H9 (cell line): Measurements from ENCODE around the gene SHISA9. TPM values are rescaled to one million over a fixed set of nuclear protein-coding genes. Genes with fewer than 3 reads are reported as not detected.

Experiments used
- DNase-seq: peaks from one replicate; pipeline ENCODE4 v3.0.0-alpha.2; 2017
- H2AFZ ChIP-seq: one replicate; pipeline ENCODE4 v1.6.1; 2013; ENCODE audit warnings: mild to moderate bottlenecking, low read length, control low read depth, moderate library complexity
- H2AK5ac ChIP-seq: 2 replicates; pipeline ENCODE4 v1.6.1; 2013; ENCODE audit warnings: low read length, control low read depth, mixed read lengths; ENCODE audit not compliant: insufficient read length
- H2BK120ac ChIP-seq: one replicate; pipeline ENCODE4 v1.6.1; 2013; ENCODE audit warnings: low read depth, mild to moderate bottlenecking, low read length, control low read depth, inconsistent platforms; ENCODE audit not compliant: poor library complexity, severe bottlenecking
- H2BK12ac ChIP-seq: 2 replicates; pipeline ENCODE4 v1.6.1; 2013; ENCODE audit warnings: low read length, control low read depth, mixed read lengths, low read depth; ENCODE audit not compliant: insufficient read length
- H2BK15ac ChIP-seq: 2 replicates; pipeline ENCODE4 v1.6.1; 2013; ENCODE audit warnings: low read depth, low read length, control low read depth
- H2BK20ac ChIP-seq: one replicate; pipeline ENCODE4 v1.6.1; 2013; ENCODE audit warnings: low read depth, mild to moderate bottlenecking, low read length, control low read depth, inconsistent platforms; ENCODE audit not compliant: poor library complexity, severe bottlenecking
- H2BK5ac ChIP-seq: 2 replicates; pipeline ENCODE4 v1.6.1; 2013; ENCODE audit warnings: low read length, control low read depth, mixed read lengths; ENCODE audit not compliant: insufficient read length
- H3K14ac ChIP-seq: 2 replicates; pipeline ENCODE4 v1.6.1; 2013; ENCODE audit warnings: low read length, control low read depth; ENCODE audit not compliant: insufficient read depth
- H3K18ac ChIP-seq: 2 replicates; pipeline ENCODE4 v1.6.1; 2013; ENCODE audit warnings: low read depth, mild to moderate bottlenecking, mixed read lengths, low read length, control low read depth; ENCODE audit not compliant: insufficient read length
- H3K23ac ChIP-seq: 2 replicates; pipeline ENCODE4 v1.6.1; 2013; ENCODE audit warnings: low read length, control low read depth, mixed read lengths, low read depth; ENCODE audit not compliant: insufficient read length
- H3K23me2 ChIP-seq: 2 replicates; pipeline ENCODE4 v1.6.1; 2013; ENCODE audit warnings: low read depth, mild to moderate bottlenecking, mixed read lengths, low read length, control low read depth; ENCODE audit not compliant: insufficient read length, poor library complexity, severe bottlenecking
- H3K27ac ChIP-seq: 2 replicates; pipeline ENCODE4 v1.5.1; 2013; ENCODE audit warnings: low read length, control low read depth, mixed read lengths, low read depth; ENCODE audit not compliant: insufficient read length
- H3K27me3 ChIP-seq: 2 replicates; pipeline ENCODE4 v1.6.1; 2013; ENCODE audit warnings: low read length, control low read depth, inconsistent platforms; ENCODE audit not compliant: insufficient read depth
- H3K4ac ChIP-seq: 2 replicates; pipeline ENCODE4 v1.6.1; 2013; ENCODE audit warnings: low read depth, mild to moderate bottlenecking, control low read depth, inconsistent platforms, low read length, moderate library complexity
- H3K4me1 ChIP-seq: 2 replicates; pipeline ENCODE4 v1.6.1; 2013; ENCODE audit warnings: low read length, control low read depth, inconsistent platforms; ENCODE audit not compliant: insufficient read depth
- H3K4me2 ChIP-seq: 2 replicates; pipeline ENCODE4 v1.6.1; 2013; ENCODE audit warnings: low read length, control low read depth, mixed read lengths; ENCODE audit not compliant: insufficient read length, insufficient read depth
- H3K56ac ChIP-seq: 2 replicates; pipeline ENCODE4 v1.6.1; 2013; ENCODE audit warnings: low read depth, mild to moderate bottlenecking, mixed read lengths, low read length, control low read depth; ENCODE audit not compliant: insufficient read length
- H3K79me1 ChIP-seq: 2 replicates; pipeline ENCODE4 v1.6.1; 2013; ENCODE audit warnings: low read depth, mild to moderate bottlenecking, moderate library complexity, low read length, control low read depth, inconsistent platforms; ENCODE audit not compliant: insufficient read depth, poor library complexity, severe bottlenecking
- H3K79me2 ChIP-seq: 2 replicates; pipeline ENCODE4 v1.6.1; 2013; ENCODE audit warnings: low read length, control low read depth, inconsistent platforms; ENCODE audit not compliant: insufficient read depth
- H3K9ac ChIP-seq: 2 replicates; pipeline ENCODE4 v1.6.1; 2013; ENCODE audit warnings: low read length, control low read depth, mixed read lengths; ENCODE audit not compliant: insufficient read length; ENCODE audit errors: extremely low read depth
- H3K9me3 ChIP-seq: one replicate; pipeline ENCODE4 v1.6.1; 2013; ENCODE audit warnings: low read depth, low read length, inconsistent platforms; ENCODE audit not compliant: control insufficient read depth
- H3T11ph ChIP-seq: one replicate; pipeline ENCODE4 v1.6.1; 2013; ENCODE audit warnings: mild to moderate bottlenecking, low read length, control low read depth, inconsistent platforms
- H4K20me1 ChIP-seq: one replicate; pipeline ENCODE4 v1.6.1; 2013; ENCODE audit not compliant: control insufficient read depth, insufficient read length, insufficient read depth
- H4K5ac ChIP-seq: 2 replicates; pipeline ENCODE4 v1.6.1; 2013; ENCODE audit warnings: low read depth, mild to moderate bottlenecking, mixed read lengths, low read length, control low read depth; ENCODE audit not compliant: insufficient read length
- H4K8ac ChIP-seq: replicated peaks from 2 replicates; pipeline ENCODE4 v1.6.1; 2013; ENCODE audit warnings: low read length, control low read depth, mixed read lengths, low read depth; ENCODE audit not compliant: insufficient read length
- H4K91ac ChIP-seq: 2 replicates; pipeline ENCODE4 v1.6.1; 2013; ENCODE audit warnings: low read depth, mild to moderate bottlenecking, moderate library complexity, mixed read lengths, low read length, control low read depth; ENCODE audit not compliant: insufficient read length
- H3K27ac Mint-ChIP-seq, 3 experiments: 2 replicates in 2 of 3; 3 replicates in 1 of 3; pipeline ENCODE4 v1.8.0; 2020 to 2021; ENCODE audit warnings: mixed read lengths in 3 of 3, mild to moderate bottlenecking in 1 of 3, moderate library complexity in 1 of 3
- H3K27me3 Mint-ChIP-seq: 2 replicates; pipeline ENCODE4 v1.8.0; 2021; ENCODE audit warnings: low read depth, mild to moderate bottlenecking, moderate library complexity, mixed read lengths
- H3K36me3 Mint-ChIP-seq, 3 experiments: 2 replicates in 2 of 3; 3 replicates in 1 of 3; pipeline ENCODE4 v1.8.0; 2020 to 2021; ENCODE audit warnings: low read depth in 3 of 3, mixed read lengths in 3 of 3; ENCODE audit not compliant: insufficient read depth in 1 of 3
- H3K4me1 Mint-ChIP-seq, 2 experiments: 2 replicates each; pipeline ENCODE4 v1.8.0; 2020; ENCODE audit warnings: mixed read lengths in 2 of 2
- H3K4me3 Mint-ChIP-seq, 2 experiments: 2 replicates in 1 of 2; 3 replicates in 1 of 2; pipeline ENCODE4 v1.8.0; 2020 to 2021; ENCODE audit warnings: mild to moderate bottlenecking in 2 of 2, mixed read lengths in 2 of 2, moderate library complexity in 1 of 2
- H3K9me3 Mint-ChIP-seq, 2 experiments: 2 replicates in 1 of 2; 3 replicates in 1 of 2; pipeline ENCODE4 v1.8.0; 2020; ENCODE audit warnings: mild to moderate bottlenecking in 2 of 2, mixed read lengths in 2 of 2, moderate library complexity in 1 of 2
- WGBS: extraction: QIAGEN DNeasy Blood & Tissue Kit; methylation state at CpG from one replicate; pipeline ENCODE4 v1.1.7; 2013; ENCODE audit warnings: missing lambda C conversion rate, low lambda C conversion rate, mixed read lengths; ENCODE audit not compliant: insufficient read length; ENCODE audit errors: extremely low coverage; 5-methylcytosine and 5-hydroxymethylcytosine counted together
- total RNA-seq: library from RNA; stranded (reverse); gene quantifications from 2 replicates; pipeline ENCODE4 v1.2.1, GENCODE V29; 2021
- TF ChIP-seq, protein P1 (sequence below): fragments of 200-600 bp; sonication (generic); conservative IDR thresholded peaks from 3 replicates; pipeline ENCODE4 v1.8.0; 2021; ENCODE audit warnings: antibody characterized with exemption, mild to moderate bottlenecking

SHISA9 gene
- total RNA-seq, 1 experiment from 2014 or later: 7.0 TPM

DNA sequence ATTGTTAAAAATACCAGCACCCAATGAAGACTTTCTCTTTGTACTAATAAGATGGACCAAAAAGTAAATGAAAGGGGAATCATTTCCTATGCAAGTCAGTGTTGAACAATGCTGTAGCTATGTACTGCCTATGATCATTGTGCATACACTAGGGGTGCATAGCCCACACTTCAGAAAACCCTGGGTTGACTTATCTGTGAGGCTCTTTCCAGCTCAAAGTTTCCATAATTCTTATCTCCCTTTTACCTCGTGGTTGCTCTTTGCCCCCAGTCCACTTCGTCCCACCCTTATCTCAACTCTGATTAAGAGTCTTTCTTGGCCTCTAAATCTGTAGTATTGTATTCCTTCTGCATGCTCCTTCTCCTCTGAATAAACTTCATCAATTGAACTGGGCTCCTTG, 336.8 kb downstream of the SHISA9 start:
- H2AFZ ChIP-seq: no peak overlapping the region
- H3K14ac ChIP-seq: no peak overlapping the region
- no peak overlapping the region for H3K56ac ChIP-seq
- TF ChIP-seq, protein P1, sequence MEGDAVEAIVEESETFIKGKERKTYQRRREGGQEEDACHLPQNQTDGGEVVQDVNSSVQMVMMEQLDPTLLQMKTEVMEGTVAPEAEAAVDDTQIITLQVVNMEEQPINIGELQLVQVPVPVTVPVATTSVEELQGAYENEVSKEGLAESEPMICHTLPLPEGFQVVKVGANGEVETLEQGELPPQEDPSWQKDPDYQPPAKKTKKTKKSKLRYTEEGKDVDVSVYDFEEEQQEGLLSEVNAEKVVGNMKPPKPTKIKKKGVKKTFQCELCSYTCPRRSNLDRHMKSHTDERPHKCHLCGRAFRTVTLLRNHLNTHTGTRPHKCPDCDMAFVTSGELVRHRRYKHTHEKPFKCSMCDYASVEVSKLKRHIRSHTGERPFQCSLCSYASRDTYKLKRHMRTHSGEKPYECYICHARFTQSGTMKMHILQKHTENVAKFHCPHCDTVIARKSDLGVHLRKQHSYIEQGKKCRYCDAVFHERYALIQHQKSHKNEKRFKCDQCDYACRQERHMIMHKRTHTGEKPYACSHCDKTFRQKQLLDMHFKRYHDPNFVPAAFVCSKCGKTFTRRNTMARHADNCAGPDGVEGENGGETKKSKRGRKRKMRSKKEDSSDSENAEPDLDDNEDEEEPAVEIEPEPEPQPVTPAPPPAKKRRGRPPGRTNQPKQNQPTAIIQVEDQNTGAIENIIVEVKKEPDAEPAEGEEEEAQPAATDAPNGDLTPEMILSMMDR: no peak
- no peaks in the 10 kb centered on the region for H3K4me1 ChIP-seq
- no peaks in the 10 kb centered on the region for H3K79me1 ChIP-seq
- no peaks in the 10 kb centered on the region for H3K23me2 ChIP-seq
- no peak overlapping the region for H2BK15ac ChIP-seq
- Mint-ChIP-seq H3K4me1 (peaks cover 11 to 14% of the 10 kb centered on the region in 2 experiments), H3K9me3 (no peaks in the 10 kb centered on the region; a peak in 1 of 5 replicates), H3K27ac (no peak overlapping the region), H3K36me3 (peaks cover 0 to 8% (median 4%) of the 10 kb centered on the region in 3 experiments; a peak in 5 of 7 replicates), H3K27me3 (no peaks in the 10 kb centered on the region; the same call in 1 of the 2 replicates), H3K4me3 (no peak overlapping the region)
- H2BK5ac ChIP-seq: no peak overlapping the region
- no peaks in the 10 kb centered on the region for H4K20me1 ChIP-seq
- no peaks in the 10 kb centered on the region for H3K9me3 ChIP-seq
- WGBS: no CpG with 5 or more reads among the region's 2 CpGs
- no peaks in the 10 kb centered on the region for H3K79me2 ChIP-seq
- no peak overlapping the region for H4K8ac ChIP-seq
- no peak overlapping the region for H4K91ac ChIP-seq
- no peak overlapping the region for H3K18ac ChIP-seq
- H4K5ac ChIP-seq: no peak overlapping the region
- no peak overlapping the region for H3K23ac ChIP-seq
- H3K27me3 ChIP-seq: no peaks in the 10 kb centered on the region
- no peak overlapping the region for H3K9ac ChIP-seq
- no peak overlapping the region for H3K4me2 ChIP-seq
- H2BK12ac ChIP-seq: no peak overlapping the region
- H3K27ac ChIP-seq: no peak overlapping the region
- no peak for DNase-seq
- H3K4ac ChIP-seq: no peak overlapping the region
- H2AK5ac ChIP-seq: no peak overlapping the region
- H3T11ph ChIP-seq: no peak overlapping the region
- H2BK20ac ChIP-seq: no peak overlapping the region
- H2BK120ac ChIP-seq: no peak overlapping the region
